GM13977 (cell line): ENCODE measurements around the gene TIMM13.
"Not testable (repeated sequence)": the region's sequence is repeated elsewhere in the genome, so short reads cannot be mapped to it uniquely, and the experiment has no call there.

ENCODE experiments used
- DNase-seq: peaks from one replicate; pipeline ENCODE4 v3.0.0; 2012; ENCODE audit warnings: low spot score
- CTCF ChIP-seq: IDR thresholded peaks from 2 replicates; pipeline ENCODE4 v1.5.1; 2012; ENCODE audit warnings: mild to moderate bottlenecking, control low read depth; ENCODE audit not compliant: insufficient read depth; ENCODE audit errors: extremely low read depth, missing control alignments
- in situ Hi-C: fragments of 300-500 bp; cut with MboI; formaldehyde crosslinking; loops from one replicate; pipeline ENCODE4 v1.12.0; 2022; ENCODE audit warnings: low sequenced_read_pairs, low pct_unique_long_range_greater_than_20kb, mixed read lengths, inconsistent platforms; ENCODE audit not compliant: unreplicated experiment

Gene TIMM13

GRCh38 chr19:2469102-2469914, 41.9 kb upstream of the TIMM13 start:
- in situ Hi-C loops = no loop called here
- no peak for DNase-seq
- no peak for TF ChIP-seq CTCF

GRCh38 chr19:2468596-2468995, 41.2 kb upstream of the TIMM13 start:
- in situ Hi-C loops = no loop called here
- TF ChIP-seq CTCF = no peak
- DNase-seq = no peak

GRCh38 chr19:2464389-2464788, 37.0 kb upstream of the TIMM13 start:
- in situ Hi-C loops = no loop called here
- TF ChIP-seq CTCF = no peak

GRCh38 chr19:2463694-2464093, 36.3 kb upstream of the TIMM13 start:
- in situ Hi-C loops, DNase-seq: not testable (repeated sequence)

More at GRCh38 chr19:2464389-2464788, 37.0 kb upstream of the TIMM13 start:
- DNase-seq = no peak

GRCh38 chr19:2462635-2463421, 35.4 kb upstream of the TIMM13 start:
- DNase-seq = no peak
- no peak for TF ChIP-seq CTCF
- in situ Hi-C loops = no loop called here

- no peak for TF ChIP-seq CTCF
- in situ Hi-C loops = no loop called here
- DNase-seq = peak; percentile 89
Measured at GRCh38 chr19:2461751-2462634, 34.6 kb upstream of the TIMM13 start.
